Glutamatergic neuron (in vitro differentiated cells): ENCODE data around the gene PON2. TPM values are rescaled to one million over a fixed set of nuclear protein-coding genes. Genes with fewer than 3 reads are reported as not detected.

Experiments used
- DNase-seq: peaks from one replicate; pipeline ENCODE4 v3.0.0; 2022
- H3K27ac Mint-ChIP-seq: one replicate; pipeline ENCODE4 v1.8.0; 2020; ENCODE audit warnings: mild to moderate bottlenecking, mixed read lengths, inconsistent platforms; ENCODE audit not compliant: unreplicated experiment
- H3K27me3 Mint-ChIP-seq: one replicate; pipeline ENCODE4 v1.8.0; 2020; ENCODE audit warnings: mild to moderate bottlenecking, moderate library complexity, mixed read lengths, inconsistent platforms; ENCODE audit not compliant: unreplicated experiment
- H3K36me3 Mint-ChIP-seq: one replicate; pipeline ENCODE4 v1.8.0; 2020; ENCODE audit warnings: mild to moderate bottlenecking, mixed read lengths, inconsistent platforms; ENCODE audit not compliant: unreplicated experiment
- H3K4me1 Mint-ChIP-seq: one replicate; pipeline ENCODE4 v1.8.0; 2020; ENCODE audit warnings: mild to moderate bottlenecking, low read depth, mixed read lengths, inconsistent platforms; ENCODE audit not compliant: unreplicated experiment
- H3K4me3 Mint-ChIP-seq: one replicate; pipeline ENCODE4 v1.8.0; 2020; ENCODE audit warnings: mild to moderate bottlenecking, mixed read lengths, inconsistent platforms; ENCODE audit not compliant: unreplicated experiment
- H3K9me3 Mint-ChIP-seq: one replicate; pipeline ENCODE4 v1.8.0; 2020; ENCODE audit warnings: mild to moderate bottlenecking, moderate library complexity, mixed read lengths, inconsistent platforms; ENCODE audit not compliant: unreplicated experiment
- CTCF ChIP-seq: fragments of 200-600 bp; sonication (generic); IDR thresholded peaks from one replicate; pipeline ENCODE4 v1.5.0; 2021; ENCODE audit not compliant: partially characterized antibody, unreplicated experiment
- total RNA-seq: library from RNA; stranded (reverse); fragmentation: NEBNext Ultra II Directional; extraction: Animal tissue kit (Norgen Biotek cat#: 25700); gene quantifications from one replicate; pipeline ENCODE4 v1.2.1, GENCODE V29; 2021; ENCODE audit not compliant: unreplicated experiment

Gene PON2
- total RNA-seq, 1 donor from 2014 or later: 55.7 TPM

GRCh38 chr7:95405800-95406199 lies 29.0 kb downstream of the PON2 start:
- H3K36me3 Mint-ChIP-seq: no peaks in the 10 kb centered on the region
- H3K27ac Mint-ChIP-seq: no peak overlapping the region
- peaks cover 11% of the 10 kb centered on the region for H3K4me1 Mint-ChIP-seq
- no peaks in the 10 kb centered on the region for H3K27me3 Mint-ChIP-seq
- TF ChIP-seq CTCF: no peak
- no peak for DNase-seq
- H3K9me3 Mint-ChIP-seq: no peaks in the 10 kb centered on the region
- H3K4me3 Mint-ChIP-seq: no peak overlapping the region

- H3K9me3 Mint-ChIP-seq: no peaks in the 10 kb centered on the region
- no peak overlapping the region for H3K27ac Mint-ChIP-seq
- no peak overlapping the region for H3K4me3 Mint-ChIP-seq
- DNase-seq: no peak
- no peak for TF ChIP-seq CTCF
- H3K4me1 Mint-ChIP-seq: peaks cover 11% of the 10 kb centered on the region
- H3K36me3 Mint-ChIP-seq: no peaks in the 10 kb centered on the region
- peaks cover 3% of the 10 kb centered on the region for H3K27me3 Mint-ChIP-seq
These were observed 29.6 kb downstream of the PON2 start for GRCh38 chr7:95405208-95405607.

GRCh38 chr7:95404316-95404865 lies 30.4 kb downstream of the PON2 start:
- peak overlapping the region; percentile 60 for H3K27ac Mint-ChIP-seq
- TF ChIP-seq CTCF: no peak
- H3K4me1 Mint-ChIP-seq: peaks cover 11% of the 10 kb centered on the region
- H3K4me3 Mint-ChIP-seq: no peak overlapping the region
- no peaks in the 10 kb centered on the region for H3K36me3 Mint-ChIP-seq
- no peak for DNase-seq
- H3K27me3 Mint-ChIP-seq: peaks cover 3% of the 10 kb centered on the region
- H3K9me3 Mint-ChIP-seq: no peaks in the 10 kb centered on the region

- no peak for DNase-seq
- H3K27ac Mint-ChIP-seq: no peak overlapping the region
- peaks cover 8% of the 10 kb centered on the region for H3K27me3 Mint-ChIP-seq
- H3K4me1 Mint-ChIP-seq: peaks cover 4% of the 10 kb centered on the region
- TF ChIP-seq CTCF: no peak
- peaks cover 3% of the 10 kb centered on the region for H3K9me3 Mint-ChIP-seq
- H3K36me3 Mint-ChIP-seq: peaks cover 4% of the 10 kb centered on the region
- no peak overlapping the region for H3K4me3 Mint-ChIP-seq
These were observed 36.5 kb downstream of the PON2 start for GRCh38 chr7:95398155-95398940.

- H3K36me3 Mint-ChIP-seq: peaks cover 4% of the 10 kb centered on the region
- H3K9me3 Mint-ChIP-seq: peaks cover 3% of the 10 kb centered on the region
- no peak overlapping the region for H3K4me3 Mint-ChIP-seq
- DNase-seq: no peak
- H3K4me1 Mint-ChIP-seq: peaks cover 4% of the 10 kb centered on the region
- TF ChIP-seq CTCF: no peak
- peaks cover 8% of the 10 kb centered on the region for H3K27me3 Mint-ChIP-seq
- no peak overlapping the region for H3K27ac Mint-ChIP-seq
These were observed 37.4 kb downstream of the PON2 start for GRCh38 chr7:95397381-95397780.
